GM08714 (cell line): ENCODE measurements around the gene PAPPA2.

Experiments
- H3K4me3 ChIP-seq: fragments of 200-500 bp; sonication (Bioruptor generic); 2 replicates; pipeline ENCODE4 v1.5.1; 2014; ENCODE audit warnings: mild to moderate bottlenecking, low read length, inconsistent platforms
- ZNF274 ChIP-seq: IDR thresholded peaks from 2 replicates; pipeline ENCODE4 v1.6.1; 2012; ENCODE audit warnings: mild to moderate bottlenecking, low read depth, low read length

PAPPA2 gene

DNA sequence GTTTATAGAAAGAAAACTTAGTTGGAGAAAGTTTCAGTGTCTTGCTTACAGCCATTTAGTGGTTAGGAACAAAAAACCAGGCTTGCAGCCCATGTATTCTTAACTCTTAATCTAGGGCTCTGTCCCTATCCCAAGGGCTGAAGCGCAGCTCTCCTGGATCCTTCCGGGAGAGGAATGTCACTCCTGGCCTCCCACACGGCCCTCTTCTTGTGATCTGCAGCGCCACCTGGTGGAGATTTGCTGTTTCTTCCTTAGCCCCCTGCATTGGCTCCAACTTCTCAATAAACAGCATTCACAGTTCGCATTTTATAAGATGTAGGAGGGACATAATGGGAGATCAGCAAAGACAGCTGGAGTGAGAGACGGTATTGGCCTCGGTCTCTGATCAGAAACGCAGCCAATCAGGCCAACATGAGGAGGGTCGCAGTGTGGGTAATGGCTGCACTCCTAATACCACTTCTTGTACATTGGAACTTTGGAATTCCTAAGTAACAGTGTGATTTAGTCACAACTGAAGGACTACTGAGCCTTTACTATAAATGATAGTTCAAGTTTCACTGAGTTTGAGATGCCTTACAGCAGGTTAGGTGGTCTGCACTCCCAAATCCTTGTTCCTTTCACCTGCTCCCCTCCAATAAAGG, 418.1 kb downstream of the PAPPA2 start:
- H3K4me3 ChIP-seq = no peak overlapping the region
- TF ChIP-seq ZNF274 = no peak

DNA sequence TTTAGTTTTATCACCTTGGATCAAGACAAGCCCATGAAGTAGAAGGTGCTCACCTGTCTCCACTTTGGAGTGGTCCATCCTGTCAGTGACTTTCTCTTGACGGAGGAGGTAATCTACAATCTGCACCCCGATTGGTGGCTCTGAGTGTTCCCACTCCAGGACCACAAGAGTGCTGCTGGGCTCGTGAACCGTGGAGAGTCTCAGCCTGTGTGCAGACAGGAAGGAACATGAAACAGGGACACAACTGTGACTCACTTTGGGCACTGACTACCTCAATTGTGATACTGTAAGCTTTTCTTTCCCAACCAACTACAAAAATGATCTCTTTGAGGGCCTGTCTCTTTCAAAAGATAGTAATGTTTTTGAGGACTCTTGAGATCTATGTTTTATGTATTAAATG, 421.3 kb downstream of the PAPPA2 start:
- H3K4me3 ChIP-seq = no peak overlapping the region
- no peak for TF ChIP-seq ZNF274

DNA sequence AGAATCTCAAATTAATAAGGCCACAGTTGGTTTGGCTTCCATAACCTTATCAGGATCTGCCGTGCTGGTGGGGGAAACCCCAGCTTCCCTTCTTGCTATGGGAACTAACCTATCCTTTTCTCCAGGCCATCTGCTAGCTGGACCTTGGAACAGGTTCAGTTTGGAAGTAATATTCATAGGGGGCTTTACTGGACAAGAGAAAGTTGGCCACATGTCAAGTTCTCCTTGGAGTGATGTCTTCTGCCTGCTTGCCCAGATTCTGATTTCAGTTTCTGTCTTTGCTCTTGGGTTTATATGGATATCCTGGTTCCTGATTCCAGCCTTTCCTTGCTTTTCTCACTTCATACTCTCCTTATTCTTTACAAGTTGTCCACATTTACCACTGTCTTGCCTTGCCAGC, 421.9 kb downstream of the PAPPA2 start:
- TF ChIP-seq ZNF274 = no peak

DNA sequence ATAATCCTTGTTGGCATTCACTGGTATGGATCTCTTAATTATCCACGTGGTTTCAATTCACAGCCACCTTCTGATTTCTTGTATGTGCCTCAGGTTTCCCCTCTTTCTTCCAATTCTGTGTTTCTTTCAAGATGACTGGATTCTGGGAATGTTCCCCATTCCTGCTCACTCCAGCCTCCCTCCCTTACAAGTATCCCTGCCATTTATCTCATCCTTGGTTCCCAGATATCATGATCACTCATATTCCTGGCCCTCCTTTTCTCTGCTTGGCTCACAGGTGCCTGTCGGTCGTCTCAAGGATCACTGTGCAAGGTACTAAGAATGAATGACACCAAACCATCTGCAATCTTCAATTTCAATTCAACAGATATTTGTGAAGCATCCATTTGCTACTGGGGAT, 422.4 kb downstream of the PAPPA2 start:
- TF ChIP-seq ZNF274 = no peak
- H3K4me3 ChIP-seq = no peak overlapping the region

More for the DNA sequence above, 421.9 kb downstream of the PAPPA2 start:
- H3K4me3 ChIP-seq = no peak overlapping the region

DNA sequence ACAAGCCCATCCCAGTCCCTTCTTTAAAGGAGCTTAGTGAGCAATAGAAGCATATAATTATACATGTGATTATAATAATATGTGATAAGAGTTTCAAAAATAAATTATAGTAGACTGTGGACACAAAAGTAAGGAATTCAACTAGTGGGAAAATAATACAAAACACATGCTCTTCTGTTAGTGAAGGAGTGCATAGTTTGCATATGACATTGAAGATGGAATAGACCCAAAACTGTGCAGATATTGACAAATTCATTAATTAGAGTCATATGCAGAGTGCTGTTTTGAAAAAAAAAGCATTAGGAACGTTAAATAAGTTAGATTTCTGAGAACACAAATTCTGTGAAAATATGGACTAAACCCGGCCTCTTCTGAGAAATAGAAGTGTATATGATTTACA, 422.8 kb downstream of the PAPPA2 start:
- H3K4me3 ChIP-seq = no peak overlapping the region
- TF ChIP-seq ZNF274 = no peak

DNA sequence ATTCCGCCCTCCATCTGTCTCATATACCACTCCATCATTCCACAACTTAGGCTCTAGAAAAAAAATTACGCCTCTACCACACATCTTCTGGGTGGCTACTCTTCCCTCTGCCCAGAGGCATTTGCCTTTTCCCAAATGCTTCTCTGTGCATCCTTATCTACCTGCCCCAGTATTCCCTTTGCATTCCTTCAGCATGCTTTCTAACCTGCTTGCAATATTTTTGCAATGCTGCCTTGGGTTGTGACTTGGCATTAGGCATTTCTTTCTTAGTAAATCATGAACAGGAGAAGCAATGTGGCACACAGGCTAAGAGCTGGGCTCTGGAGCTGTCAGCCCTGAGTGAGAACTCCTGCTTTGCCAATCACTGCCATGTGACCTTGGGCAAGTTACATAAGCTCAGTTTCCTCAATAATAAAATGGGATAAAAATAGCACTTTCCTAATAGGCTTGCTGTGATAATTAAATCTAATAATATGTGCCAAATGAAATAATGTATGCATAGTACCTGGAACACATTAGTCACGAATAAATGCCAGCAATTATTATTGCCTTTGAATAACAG, 425.6 kb downstream of the PAPPA2 start:
- H3K4me3 ChIP-seq = no peak overlapping the region
- no peak for TF ChIP-seq ZNF274

DNA sequence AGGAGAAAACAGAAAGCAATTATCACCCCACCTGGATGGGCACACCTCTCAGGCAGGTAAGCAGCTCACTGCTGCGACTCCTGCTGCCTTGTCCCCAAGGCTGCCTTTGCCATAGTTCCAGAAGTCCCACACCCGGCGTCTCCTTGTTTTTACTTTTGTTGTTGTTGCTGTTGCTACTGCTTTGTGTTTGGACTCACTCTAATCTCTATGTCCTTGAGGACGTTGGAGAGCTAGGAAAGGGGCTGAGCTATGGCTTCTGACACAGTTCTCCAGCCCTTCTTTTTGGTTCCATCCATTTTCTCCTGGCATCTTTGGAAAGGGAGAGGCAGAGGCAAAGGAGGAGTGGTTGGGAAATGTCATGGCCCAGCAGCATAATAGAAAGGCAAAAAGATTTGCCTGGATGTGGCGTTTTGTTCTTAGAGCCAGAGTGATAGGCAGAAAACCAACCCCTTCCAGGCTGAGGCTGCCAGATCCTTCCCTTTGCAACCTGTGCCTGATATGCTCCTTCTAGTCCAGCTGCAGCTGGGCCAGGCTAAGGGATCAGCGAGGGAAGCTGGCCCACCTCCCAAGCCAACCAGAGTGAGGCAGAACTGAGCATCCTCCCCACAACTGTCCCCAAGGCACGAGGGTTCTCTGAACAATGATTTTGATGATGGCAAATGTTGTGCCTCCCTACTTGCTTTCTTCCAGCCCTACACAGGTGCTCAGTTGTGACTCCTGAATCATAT, 430.8 kb downstream of the PAPPA2 start:
- TF ChIP-seq ZNF274 = no peak
- H3K4me3 ChIP-seq = no peak overlapping the region

DNA sequence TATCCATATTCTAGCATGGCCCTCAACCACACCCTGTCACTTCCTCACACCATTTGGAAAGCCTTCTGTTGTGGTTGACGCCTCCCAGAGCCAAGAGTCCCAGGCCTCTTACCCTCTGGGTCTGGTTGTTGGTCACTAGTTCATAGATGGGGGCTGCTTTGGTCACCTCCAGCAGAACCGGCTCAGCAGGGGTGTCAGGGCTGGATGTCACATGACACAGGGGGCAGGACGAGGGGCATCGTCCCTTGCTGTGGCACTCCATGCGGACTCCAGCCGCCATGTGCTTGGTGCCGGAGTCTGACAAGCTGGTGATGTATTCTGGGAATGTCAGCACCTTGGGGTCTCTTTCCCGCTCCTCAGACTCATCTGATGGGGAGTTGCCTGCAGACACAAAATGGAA, 431.5 kb downstream of the PAPPA2 start:
- no peak overlapping the region for H3K4me3 ChIP-seq
- no peak for TF ChIP-seq ZNF274
